ENCODE measurements around the gene CPA2.

The CPA2 gene

DNA sequence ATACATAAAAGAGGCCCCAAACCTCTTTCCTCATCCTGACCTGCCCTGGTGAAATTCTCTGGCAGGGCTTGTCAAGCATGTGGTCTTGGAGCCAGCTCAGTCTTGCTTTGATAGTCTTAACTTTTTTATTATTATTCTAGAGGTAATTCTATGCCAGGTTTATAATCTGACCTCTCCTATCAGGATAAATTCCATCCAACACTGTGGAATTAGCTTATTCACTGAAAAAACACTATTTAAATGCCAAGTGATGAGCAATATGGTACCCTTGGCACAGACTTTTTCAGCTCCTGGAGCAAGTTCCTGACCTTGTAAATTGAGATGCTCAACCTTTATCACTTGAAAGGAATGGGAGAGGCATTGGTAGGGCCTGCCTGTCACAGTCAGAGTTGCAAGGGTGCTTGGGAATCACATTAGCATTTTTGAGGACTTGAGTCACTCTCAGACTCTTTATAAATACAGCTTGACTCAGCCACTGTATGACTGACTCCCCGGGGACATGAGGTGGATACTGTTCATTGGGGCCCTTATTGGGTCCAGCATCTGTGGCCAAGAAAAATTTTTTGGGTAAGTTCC is 26.1 kb downstream of the CPA2 start, which contains the start of gene CPA4:
TSS of gene CPA4 (plus strand) at position 480 of the 576 bp plus-strand sequence. CDS start at position 500, 20 bp downstream.
- no peak within 1 kb of the TSS for H3K4me3 ChIP-seq (ENCODE audit: low read depth in 1 of 2, low read length in 1 of 2)
- no peaks in the 10 kb centered on the region for H3K27me3 ChIP-seq
- H3K27ac ChIP-seq = no peak within 1 kb of the TSS
- no peaks in the 10 kb centered on the region for H3K9me3 ChIP-seq
- no peaks in the 10 kb centered on the region for H3K36me3 ChIP-seq
- H3K4me1 ChIP-seq (ENCODE audit: control insufficient read depth in 1 of 2, insufficient read depth in 1 of 2, low read depth in 1 of 2, low read length in 1 of 2) = no peaks in the 10 kb centered on the region
- no peak for TF ChIP-seq CTCF (IDR thresholded peaks at IDR 0.05)

DNA sequence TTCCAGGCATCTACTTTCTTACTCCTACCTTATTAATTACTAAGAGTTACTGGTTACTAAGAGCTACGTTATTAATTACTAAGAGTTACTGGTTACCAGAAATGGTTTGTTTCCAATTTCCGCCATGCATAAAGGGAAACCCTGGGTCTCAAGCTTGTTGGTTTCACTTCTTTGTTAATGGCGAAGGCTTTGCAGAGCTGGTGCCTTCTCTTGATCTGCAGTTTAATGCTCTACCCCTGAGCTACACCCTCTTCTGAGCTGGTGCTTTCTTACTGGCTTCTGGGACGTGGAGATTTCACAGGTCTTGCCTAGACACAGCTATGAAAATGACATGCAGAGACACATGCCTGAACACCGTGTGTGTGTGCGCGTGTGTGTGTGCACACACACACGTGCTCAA is 26.9 kb downstream of the CPA2 start:
- Histone ChIP-seq H3K4me3 (ENCODE audit: low read depth in 1 of 2, low read length in 1 of 2) (no peak overlapping the region), H3K4me1 (ENCODE audit: control insufficient read depth in 1 of 2, insufficient read depth in 1 of 2, low read depth in 1 of 2, low read length in 1 of 2) (no peaks in the 10 kb centered on the region), H3K9me3 (no peaks in the 10 kb centered on the region), H3K27ac (no peak overlapping the region), H3K27me3 (no peaks in the 10 kb centered on the region), H3K36me3 (no peaks in the 10 kb centered on the region)
- no peak for TF ChIP-seq CTCF (IDR thresholded peaks at IDR 0.05)

DNA sequence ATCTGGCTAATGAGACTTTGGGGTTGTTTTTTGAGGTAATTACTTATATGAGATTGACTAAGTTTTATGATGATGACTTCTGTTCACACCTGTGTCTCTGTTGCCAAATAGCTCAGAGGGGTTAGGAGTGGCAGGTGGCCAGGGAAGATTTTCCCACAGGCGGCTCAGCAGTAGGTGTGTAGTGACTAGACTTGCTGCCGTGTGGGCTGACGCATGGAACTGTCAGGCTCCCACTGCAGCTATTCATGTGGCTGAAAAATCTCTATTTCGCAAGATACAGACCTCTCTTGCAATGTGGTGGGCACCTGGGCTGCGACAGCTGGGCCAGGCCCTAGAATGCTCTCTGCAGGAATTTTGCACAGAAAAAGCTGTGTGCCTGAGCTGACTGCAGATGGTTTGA is 27.7 kb downstream of the CPA2 start:
- no peak for TF ChIP-seq CTCF (IDR thresholded peaks at IDR 0.05)
- no peaks in the 10 kb centered on the region for H3K4me1 ChIP-seq (ENCODE audit: control insufficient read depth in 1 of 2, insufficient read depth in 1 of 2, low read depth in 1 of 2, low read length in 1 of 2)
- H3K27me3 ChIP-seq = no peaks in the 10 kb centered on the region
- no peaks in the 10 kb centered on the region for H3K9me3 ChIP-seq
- no peaks in the 10 kb centered on the region for H3K36me3 ChIP-seq
- H3K27ac ChIP-seq = no peak overlapping the region
- no peak overlapping the region for H3K4me3 ChIP-seq (ENCODE audit: low read depth in 1 of 2, low read length in 1 of 2)

DNA sequence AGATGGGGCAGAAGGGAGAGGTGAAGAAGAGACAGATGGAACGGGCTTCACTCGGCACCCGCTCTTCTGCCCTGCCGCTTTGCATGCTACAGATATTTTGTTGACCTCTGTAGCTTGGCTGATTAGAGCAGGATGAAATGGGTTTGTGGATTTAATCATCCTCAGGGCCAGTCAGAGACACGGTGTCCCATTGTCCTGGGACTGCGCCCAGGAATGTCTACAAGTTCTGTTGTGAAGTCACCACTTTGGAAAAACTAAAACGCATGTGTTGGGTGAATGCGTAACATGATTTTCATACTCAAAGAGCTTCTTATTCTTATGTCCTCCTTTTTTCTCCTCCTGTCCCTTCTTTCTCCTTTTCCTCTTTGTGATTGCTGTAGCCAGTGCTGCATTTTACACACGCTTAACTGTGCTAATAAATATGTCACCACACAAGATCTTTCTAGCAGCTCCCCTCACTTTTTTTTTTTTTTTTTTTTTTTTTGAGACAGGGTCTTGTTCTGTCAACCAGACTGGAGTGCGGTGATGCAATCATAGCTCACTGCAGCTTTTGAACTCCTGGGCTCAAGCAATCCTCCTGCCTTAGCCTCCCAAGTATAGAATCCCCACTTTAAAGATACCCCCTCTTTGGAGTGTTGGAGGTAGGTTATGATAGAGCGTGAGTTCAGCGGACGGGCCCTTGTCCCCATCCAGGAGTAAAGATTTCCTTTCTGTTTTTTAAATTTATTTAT is 29.7 kb downstream of the CPA2 start:
- H3K4me1 ChIP-seq (ENCODE audit: control insufficient read depth in 1 of 2, insufficient read depth in 1 of 2, low read depth in 1 of 2, low read length in 1 of 2) = no peaks in the 10 kb centered on the region
- no peak overlapping the region for H3K4me3 ChIP-seq (ENCODE audit: low read depth in 1 of 2, low read length in 1 of 2)
- no peaks in the 10 kb centered on the region for H3K36me3 ChIP-seq
- no peak overlapping the region for H3K27ac ChIP-seq
- no peak for TF ChIP-seq CTCF (IDR thresholded peaks at IDR 0.05)
- no peaks in the 10 kb centered on the region for H3K27me3 ChIP-seq
- no peaks in the 10 kb centered on the region for H3K9me3 ChIP-seq

DNA sequence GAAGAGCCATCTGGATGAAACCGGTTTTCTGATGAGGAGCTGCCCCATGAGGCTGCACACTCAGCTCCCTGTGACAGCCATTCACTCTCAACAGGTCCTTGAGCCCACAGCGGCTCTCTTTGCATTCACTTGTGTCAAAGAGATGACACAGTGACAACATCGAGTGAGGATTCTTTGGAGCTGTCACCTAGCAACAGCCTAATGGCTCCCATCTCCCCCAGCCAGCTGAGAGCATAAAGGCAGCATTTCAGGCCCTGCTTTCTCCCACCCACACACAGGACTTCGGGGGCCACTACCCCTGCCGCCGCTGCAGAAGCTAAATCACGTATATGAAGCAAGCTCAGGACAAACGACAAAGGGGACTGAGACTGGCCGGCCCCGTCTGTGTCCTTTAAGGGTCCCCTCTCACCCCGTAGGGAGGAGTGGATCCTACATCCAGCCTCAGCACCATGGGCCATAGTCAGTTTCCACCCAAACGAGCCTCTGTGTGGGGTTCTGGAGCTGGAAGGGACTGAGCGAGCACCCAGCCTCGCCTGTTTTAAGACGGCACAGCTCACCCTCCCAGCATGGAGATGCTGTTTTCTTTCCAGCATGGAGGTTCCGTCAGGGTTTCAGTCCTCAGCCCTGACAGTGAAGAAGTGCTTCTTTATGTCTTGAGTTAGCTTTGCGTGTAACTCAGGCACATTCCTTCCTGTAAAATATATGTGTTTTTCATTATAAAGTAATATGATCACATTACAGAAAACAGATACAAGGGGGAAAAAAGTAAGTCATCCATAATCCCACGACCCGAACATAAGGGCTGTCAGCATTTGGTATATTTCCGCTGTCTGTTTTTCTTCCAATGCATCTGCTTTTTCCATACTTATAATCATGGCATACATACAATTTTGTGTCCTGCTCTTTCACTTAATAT is 31.2 kb downstream of the CPA2 start:
- no peaks in the 10 kb centered on the region for H3K9me3 ChIP-seq
- H3K27me3 ChIP-seq = no peaks in the 10 kb centered on the region
- H3K27ac ChIP-seq = no peak overlapping the region
- H3K4me3 ChIP-seq (ENCODE audit: low read depth in 1 of 2, low read length in 1 of 2) = no peak overlapping the region
- H3K36me3 ChIP-seq = no peaks in the 10 kb centered on the region
- TF ChIP-seq CTCF (IDR thresholded peaks at IDR 0.05) = no peak
- H3K4me1 ChIP-seq (ENCODE audit: control insufficient read depth in 1 of 2, insufficient read depth in 1 of 2, low read depth in 1 of 2, low read length in 1 of 2) = no peaks in the 10 kb centered on the region

All from neutrophil (primary cell).